HL-60 (cell line): Measurements from ENCODE around the gene FCMR.

Source experiments
- GABPA ChIP-seq: IDR thresholded peaks from 2 replicates; pipeline ENCODE4 v1.6.1; 2012; ENCODE audit warnings: low read depth
- TF ChIP-seq, protein P1 (sequence below): IDR thresholded peaks from one replicate; pipeline ENCODE4 v1.5.1; 2011; ENCODE audit warnings: low read length, control low read depth, inconsistent platforms; ENCODE audit not compliant: insufficient read depth

DNA sequence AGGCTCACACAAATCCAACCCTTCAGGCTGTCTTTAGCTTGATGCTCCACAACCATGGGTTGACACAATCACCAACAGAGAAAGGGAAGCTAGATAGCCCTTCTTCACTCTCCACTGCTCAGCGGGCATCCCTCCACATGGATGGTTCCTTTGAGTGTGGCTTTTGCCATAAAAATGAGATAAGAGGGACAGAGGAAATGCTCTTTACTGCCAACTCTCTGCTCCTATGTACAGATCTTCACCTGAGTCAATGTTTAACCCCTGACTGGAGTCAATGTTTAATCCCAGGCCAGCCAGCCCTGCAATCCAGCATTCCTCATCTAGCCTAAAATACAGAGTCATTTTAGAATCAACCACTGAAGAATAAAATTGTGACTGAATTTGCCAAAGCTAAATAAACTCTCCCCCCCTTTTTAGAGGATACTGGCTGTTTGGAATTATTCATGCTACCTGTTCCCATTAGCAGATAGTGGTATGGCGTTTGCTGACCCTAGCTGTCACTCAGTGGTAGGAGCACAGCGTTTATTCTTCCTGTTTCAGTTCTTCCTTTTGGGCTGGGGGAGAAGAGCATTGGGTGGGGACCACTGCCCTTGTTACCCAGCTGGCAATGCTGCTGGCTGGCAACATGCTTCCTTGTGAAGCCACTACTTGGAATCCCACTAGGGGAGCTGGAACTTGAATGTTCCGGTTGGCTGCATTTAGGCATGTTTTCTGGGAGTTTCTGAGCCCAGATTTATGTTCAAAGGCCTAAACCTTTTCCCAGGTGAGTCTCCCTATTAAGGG, 29.8 kb upstream of the FCMR start:
- TF ChIP-seq, protein P1, sequence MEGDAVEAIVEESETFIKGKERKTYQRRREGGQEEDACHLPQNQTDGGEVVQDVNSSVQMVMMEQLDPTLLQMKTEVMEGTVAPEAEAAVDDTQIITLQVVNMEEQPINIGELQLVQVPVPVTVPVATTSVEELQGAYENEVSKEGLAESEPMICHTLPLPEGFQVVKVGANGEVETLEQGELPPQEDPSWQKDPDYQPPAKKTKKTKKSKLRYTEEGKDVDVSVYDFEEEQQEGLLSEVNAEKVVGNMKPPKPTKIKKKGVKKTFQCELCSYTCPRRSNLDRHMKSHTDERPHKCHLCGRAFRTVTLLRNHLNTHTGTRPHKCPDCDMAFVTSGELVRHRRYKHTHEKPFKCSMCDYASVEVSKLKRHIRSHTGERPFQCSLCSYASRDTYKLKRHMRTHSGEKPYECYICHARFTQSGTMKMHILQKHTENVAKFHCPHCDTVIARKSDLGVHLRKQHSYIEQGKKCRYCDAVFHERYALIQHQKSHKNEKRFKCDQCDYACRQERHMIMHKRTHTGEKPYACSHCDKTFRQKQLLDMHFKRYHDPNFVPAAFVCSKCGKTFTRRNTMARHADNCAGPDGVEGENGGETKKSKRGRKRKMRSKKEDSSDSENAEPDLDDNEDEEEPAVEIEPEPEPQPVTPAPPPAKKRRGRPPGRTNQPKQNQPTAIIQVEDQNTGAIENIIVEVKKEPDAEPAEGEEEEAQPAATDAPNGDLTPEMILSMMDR, result no peak
- TF ChIP-seq GABPA, result no peak
